Fibroblast of mammary gland (primary cell): ENCODE results near the gene PDE3A.
A peak's percentile ranks its signal among the peaks of the same experiment; 100 is the strongest.

Experiments used
- DNase-seq: peaks from one replicate; pipeline ENCODE4 v3.0.0-alpha.2; 2010; ENCODE audit warnings: low read depth
- H3K4me3 ChIP-seq: 2 replicates; pipeline ENCODE4 v1.5.1; 2011; ENCODE audit warnings: low read depth, mild to moderate bottlenecking, low read length, moderate library complexity; ENCODE audit not compliant: control insufficient read depth
- CTCF ChIP-seq: conservative IDR thresholded peaks from 2 replicates; pipeline ENCODE4 v1.5.1; 2011; ENCODE audit warnings: low read depth, low read length, inconsistent platforms; ENCODE audit not compliant: control insufficient read depth, insufficient read depth

The PDE3A gene

GRCh38 chr12:20426957-20427356, 58.6 kb downstream of the PDE3A start:
- no peak overlapping the region for H3K4me3 ChIP-seq
- no peak for DNase-seq
- TF ChIP-seq CTCF, result no peak

GRCh38 chr12:20429852-20430251, 61.5 kb downstream of the PDE3A start:
- no peak overlapping the region for H3K4me3 ChIP-seq
- no peak for DNase-seq

GRCh38 chr12:20432290-20432689, 64.0 kb downstream of the PDE3A start:
- DNase-seq, result no peak
- no peak overlapping the region for H3K4me3 ChIP-seq
- no peak for TF ChIP-seq CTCF

More at GRCh38 chr12:20429852-20430251, 61.5 kb downstream of the PDE3A start:
- no peak for TF ChIP-seq CTCF

- TF ChIP-seq CTCF, result no peak
- peak; percentile 18 for DNase-seq
- H3K4me3 ChIP-seq, result no peak overlapping the region
These were observed 66.7 kb downstream of the PDE3A start for GRCh38 chr12:20434996-20435395.

GRCh38 chr12:20436316-20436715, 68.0 kb downstream of the PDE3A start:
- no peak for TF ChIP-seq CTCF
- DNase-seq, result peak; percentile 41
- no peak overlapping the region for H3K4me3 ChIP-seq

GRCh38 chr12:20438299-20438779, 70.0 kb downstream of the PDE3A start:
- peak; percentile 83 for DNase-seq
- H3K4me3 ChIP-seq, result no peak overlapping the region
- TF ChIP-seq CTCF, result no peak

- DNase-seq, result no peak
- TF ChIP-seq CTCF, result no peak
These were observed 71.3 kb downstream of the PDE3A start for GRCh38 chr12:20439626-20440025.

More at GRCh38 chr12:20439626-20440025, 71.3 kb downstream of the PDE3A start:
- H3K4me3 ChIP-seq, result no peak overlapping the region
